Stimulated activated CD8-positive, alpha-beta memory T cell treated with anti-CD3 and anti-CD28 coated beads, Interleukin-15, amount 100 ng/mL, for 1 hour (primary cell): ENCODE results near the gene HHATL.

Experiments used
- DNase-seq: peaks from one replicate; pipeline ENCODE4 v3.0.0-alpha.2; 2020; ENCODE audit warnings: low read depth

Gene HHATL

GRCh38 chr3:42664438-42664803 is 38.2 kb downstream of the HHATL start:
- no peak for DNase-seq

DNA sequence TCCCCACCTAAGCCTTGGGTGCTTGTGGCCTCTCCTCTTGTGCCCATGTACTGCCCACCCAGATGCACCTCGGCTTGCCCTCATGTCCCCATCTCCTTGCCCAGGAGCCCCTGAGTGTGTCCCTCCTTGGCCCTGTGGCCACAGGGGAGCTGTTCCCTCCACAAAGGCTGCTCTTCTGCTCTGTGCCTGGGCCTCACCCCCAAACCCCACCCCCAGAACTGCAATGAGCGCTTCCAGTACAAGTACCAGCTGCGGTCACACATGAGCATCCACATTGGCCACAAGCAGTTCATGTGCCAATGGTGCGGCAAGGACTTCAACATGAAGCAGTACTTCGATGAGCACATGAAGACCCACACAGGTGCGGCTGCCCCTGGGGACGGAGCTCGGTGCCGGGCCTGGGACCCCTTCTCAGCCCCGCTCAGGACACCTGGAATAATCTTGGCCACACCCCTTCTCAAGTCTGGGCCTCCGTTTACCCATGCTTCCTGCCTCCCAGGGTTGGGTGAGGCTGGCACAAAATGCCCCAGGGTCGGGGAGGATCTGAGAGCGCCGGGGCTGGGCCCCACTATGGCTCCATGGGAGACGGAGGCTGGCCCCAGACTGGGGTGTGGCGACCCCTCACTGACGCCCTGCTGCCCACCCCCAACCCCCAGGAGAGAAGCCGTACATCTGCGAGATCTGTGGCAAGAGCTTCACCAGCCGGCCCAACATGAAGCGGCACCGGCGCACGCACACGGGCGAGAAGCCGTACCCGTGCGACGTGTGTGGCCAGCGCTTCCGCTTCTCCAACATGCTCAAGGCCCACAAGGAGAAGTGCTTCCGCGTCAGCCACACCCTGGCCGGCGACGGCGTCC is 38.8 kb downstream of the HHATL start:
- no peak for DNase-seq

DNA sequence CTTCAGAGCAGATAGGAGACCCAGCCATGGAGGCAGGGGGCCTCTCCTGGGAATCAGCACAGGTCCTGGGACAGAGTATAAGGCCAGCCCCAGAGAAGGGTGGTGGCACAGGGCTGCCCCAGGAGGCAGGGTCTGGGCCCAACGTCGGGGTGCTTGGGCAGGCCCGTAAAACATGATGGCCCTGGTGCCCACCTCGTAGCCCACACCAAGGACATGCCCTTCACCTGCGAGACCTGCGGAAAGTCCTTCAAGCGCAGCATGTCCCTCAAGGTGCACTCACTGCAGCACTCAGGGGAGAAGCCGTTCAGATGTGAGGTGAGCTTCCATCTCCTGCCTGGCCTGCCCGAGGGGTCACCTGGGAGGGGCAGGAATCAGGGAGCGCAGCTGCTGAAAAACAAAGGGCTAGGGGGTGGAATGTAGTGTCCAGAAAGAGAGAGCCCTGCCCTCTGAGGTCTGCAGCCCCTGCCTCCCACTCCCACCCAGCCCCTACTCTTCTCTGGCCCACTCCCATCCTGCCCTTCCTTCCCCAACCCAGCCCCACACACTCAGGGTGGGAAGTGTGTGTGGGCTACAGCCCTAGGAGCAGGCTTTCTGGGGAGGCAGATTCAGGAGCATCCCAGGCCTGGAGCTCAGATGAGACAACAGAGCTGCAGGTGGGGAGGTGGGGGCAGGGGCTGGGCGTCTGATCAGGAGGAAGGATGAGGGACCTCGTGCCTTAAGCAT is 39.6 kb downstream of the HHATL start:
- no peak for DNase-seq

DNA sequence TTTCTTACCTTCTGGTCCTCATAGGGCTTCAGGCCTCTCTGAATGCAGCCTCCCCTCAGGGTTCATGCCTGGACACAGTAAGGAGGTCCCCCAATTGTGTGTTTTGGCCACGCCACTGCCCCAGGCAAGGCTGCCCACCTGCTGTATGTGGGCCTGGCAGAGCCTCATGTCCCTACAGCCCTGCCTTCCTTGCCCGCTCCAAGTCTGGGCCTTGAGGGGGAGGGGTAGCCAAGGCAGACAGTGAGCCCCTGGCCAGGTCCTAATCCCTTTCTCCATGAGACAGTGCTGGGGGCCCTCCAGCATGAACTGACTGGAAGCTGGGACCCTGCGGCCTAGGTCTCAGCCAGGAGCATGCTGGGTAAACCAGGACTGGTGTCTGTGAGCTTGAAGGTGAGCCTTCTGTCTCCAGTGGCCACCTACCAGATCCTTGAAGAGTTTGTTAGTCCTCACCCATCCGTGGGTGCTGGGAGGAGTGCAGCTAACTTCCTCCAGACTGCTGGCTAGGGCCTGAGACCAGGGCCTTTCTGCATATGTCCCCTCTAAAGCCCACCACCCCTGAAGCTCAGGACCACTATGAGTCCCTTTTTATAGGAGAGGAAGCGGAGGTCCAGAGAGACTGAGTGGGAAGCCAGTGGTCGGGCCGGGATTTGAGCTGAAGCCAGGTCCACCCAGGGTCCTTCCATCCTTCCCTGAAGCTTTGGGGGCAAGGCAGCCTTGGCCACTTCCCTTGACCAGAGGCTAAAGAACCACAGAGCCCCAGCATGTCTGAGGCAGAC is 40.4 kb downstream of the HHATL start:
- no peak for DNase-seq

GRCh38 chr3:42661593-42662022 is 41.0 kb downstream of the HHATL start:
- DNase-seq: no peak

DNA sequence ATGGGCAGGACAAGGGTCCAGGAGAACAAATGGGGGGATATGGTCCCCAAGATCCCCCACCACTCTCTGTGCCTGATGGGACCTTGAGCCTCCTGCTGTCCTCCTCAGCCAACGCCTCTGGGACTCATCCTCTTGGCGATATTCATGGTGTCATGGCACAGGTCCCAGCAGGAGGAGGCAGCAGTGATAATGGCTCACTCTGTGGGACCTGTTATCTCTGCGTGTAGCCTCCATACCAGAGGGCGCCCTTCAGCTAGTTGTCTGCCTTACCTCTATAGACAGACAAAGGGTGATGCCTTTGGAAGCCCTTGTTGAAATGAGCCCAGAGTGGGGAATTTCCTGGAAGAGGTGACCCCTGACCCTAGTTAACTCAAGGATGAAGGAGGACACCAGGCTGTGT is 41.7 kb downstream of the HHATL start:
- no peak for DNase-seq

DNA sequence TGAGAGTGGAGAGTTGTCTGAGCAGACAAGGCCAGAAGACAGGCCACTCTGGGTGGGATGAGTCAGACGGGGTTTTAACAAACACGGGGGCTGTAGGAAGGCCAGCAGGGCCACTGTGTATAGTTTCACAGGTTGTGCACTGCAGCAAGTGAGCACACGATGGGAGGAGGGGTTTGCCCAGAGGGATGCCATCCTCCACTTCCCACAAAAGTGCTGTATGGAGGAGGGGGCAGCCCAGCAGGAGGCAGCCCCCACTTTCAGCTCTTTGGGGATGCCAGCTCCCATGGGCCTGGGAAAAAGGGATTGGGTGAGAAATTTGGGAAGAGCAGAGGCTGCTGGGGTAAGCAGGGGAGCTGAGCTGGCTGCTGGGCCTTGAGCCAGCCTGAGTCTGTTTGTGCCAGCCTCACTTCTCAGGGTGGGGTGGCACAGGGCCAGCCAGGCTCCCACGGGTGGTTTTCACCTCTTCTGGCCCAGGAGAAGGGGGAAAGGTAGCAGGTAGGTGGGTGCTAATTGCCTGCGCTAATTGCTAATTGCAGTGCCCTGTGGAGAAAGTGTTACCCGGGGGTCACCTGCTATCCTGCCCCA is 42.4 kb downstream of the HHATL start:
- no peak for DNase-seq

GRCh38 chr3:42659451-42660130 is 43.0 kb downstream of the HHATL start:
- no peak for DNase-seq

DNA sequence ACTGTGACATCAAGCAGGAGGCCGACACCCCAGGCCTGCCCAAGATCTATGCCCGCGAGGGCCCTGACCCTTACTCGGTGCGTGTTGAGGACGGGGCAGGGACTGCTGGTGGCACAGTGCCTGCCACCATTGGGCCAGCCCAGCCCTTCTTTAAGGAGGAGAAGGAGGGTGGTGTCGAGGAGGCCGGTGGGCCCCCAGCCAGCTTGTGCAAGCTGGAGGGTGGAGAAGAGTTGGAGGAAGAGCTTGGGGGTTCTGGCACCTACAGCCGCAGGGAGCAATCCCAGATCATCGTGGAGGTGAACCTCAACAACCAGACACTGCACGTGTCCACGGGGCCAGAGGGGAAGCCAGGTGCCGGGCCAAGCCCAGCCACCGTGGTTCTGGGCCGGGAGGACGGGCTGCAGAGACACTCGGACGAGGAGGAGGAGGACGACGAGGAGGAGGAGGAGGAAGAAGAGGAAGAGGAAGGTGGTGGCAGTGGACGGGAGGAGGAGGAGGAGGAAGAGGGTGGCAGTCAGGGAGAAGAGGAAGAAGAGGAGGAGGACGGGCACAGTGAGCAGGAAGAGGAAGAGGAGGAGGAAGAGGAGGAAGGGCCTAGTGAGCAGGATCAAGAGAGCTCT is 43.7 kb downstream of the HHATL start:
- DNase-seq: no peak

DNA sequence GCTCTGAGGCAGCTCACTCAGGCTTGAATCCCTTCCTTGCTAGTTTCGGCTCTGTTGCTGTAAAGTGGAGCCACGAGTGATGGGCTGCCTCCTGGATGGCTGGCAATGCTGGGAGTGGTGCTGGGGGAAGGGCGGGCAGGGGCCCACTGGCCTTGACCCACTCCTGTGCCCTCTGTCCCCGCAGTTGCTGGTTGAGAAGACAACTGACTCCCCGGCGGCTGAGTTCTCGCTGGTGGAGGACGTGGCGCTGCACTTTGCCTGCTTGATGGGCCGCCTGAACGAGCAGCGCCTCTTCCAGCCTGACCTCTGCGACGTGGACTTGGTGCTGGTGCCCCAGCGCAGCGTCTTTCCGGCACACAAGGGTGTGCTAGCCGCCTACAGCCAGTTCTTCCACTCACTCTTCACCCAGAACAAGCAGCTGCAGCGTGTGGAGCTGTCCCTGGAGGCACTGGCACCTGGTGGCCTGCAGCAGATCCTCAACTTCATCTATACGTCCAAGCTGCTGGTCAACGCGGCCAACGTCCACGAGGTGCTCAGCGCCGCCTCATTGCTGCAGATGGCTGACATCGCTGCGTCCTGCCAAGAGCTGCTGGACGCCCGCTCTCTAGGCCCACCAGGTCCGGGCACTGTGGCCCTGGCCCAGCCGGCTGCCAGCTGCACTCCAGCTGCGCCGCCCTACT is 44.4 kb downstream of the HHATL start:
- DNase-seq: no peak

GRCh38 chr3:42657675-42658074 is 44.9 kb downstream of the HHATL start:
- no peak for DNase-seq

DNA sequence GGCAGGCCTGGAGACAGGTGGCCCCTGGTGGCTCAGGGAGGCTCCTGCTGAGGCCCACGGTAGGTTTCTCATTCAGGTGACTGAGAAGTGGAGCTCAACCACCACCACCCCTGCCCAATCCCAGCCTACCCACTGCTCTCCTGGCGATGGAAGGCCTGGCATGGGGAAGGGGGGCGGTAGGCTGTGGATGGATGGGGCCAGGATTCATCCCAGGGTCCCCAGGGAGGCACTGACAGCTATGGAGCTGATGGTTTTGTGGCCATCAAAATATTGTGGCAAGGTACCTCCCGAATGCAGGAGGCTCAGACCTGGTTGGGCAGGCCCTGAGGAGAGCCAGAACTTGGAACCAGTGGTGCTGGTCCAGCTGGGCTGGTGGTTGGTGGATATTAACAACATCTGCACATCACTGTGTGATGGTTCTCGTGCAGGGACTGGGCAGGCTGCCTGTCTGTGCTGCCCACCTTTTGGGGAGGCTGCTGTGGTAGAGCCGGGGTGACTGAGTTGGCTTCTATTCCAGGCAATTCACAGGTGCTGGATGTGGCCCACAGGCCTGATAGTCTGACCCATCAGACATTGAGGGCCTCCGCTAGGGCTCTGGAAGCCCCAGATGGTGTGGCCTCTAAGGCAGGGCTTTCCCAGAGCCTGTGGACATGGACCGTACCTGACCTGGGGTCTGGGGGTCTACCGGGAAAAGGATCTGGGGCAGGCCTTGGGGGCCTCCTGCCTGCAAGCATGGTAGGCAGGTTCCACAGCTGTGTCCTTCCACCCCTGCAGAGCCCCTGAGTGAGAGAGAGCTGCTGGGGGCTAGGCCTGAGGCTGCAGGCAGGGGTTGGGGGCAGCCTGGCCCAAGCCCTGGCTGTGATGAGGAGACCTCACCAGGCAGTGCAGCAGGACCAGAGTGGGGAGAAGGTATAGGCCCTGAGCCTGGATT is 45.7 kb downstream of the HHATL start:
- DNase-seq: no peak

- no peak for DNase-seq
Measured at GRCh38 chr3:42655980-42656679, 46.5 kb downstream of the HHATL start.

- no peak for DNase-seq
Measured at GRCh38 chr3:42655331-42655888, 47.2 kb downstream of the HHATL start.

DNA sequence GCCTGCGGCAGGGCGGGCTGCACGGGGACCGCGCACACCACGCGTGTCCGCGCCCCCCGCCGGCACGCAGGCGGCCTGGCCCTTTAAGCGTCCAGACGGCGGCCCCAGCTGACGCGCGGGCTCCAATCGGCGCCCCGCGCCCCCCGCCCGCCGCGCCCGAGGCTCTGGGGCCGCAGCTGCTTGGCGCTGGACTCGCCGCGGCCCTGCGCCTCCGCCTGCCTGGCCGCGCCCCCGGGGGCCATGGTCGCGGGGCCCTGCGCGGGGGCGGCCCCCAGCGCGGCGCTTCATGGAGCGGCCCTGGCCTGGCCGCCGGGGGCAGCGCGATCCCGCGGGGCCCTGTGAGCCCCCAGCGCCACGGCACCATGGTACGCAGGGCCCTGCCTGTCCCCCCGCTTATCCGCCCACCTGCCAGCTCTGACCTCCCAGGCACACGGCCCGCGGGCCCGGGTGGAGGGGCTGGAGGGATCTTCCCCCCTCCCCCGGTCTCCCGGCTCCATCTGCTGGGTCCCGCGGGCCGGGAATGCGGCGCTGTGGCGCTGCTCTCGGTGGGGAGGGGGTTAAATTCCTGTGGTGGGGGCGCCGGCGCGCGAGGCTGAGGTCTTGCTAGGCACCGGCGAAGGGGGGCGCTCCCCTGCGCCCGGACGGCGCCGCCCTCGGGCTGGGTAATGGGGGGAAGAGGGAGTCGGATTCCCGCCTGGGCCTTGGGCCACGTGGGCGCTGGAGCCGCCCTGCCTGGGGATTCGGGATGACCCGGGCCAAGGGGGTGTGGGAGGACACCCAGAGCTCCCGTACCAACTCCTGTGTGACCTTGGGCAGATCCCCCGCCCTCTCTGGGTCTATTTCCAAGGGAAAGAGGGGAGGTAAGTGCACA is 48.0 kb downstream of the HHATL start:
- DNase-seq: no peak

- DNase-seq: no peak
Measured at GRCh38 chr3:42653560-42654330, 48.9 kb downstream of the HHATL start, which contains the start of gene ZBTB47. Gene ZBTB47, plus strand, starts transcription at chr3:42653697. Its CDS starts 4,659 bp downstream, at chr3:42658356.

GRCh38 chr3:42653303-42653559 is 49.4 kb downstream of the HHATL start:
- DNase-seq: no peak
